Endometrial microvascular endothelial cells (primary cell): Measurements from ENCODE around the gene SLC2A5. TPM values are rescaled to one million over a fixed set of nuclear protein-coding genes. Genes with fewer than 3 reads are reported as not detected.

Experiments
- in situ Hi-C: cut with HindIII; loops from 2 replicates; pipeline ENCODE4 v1.10.0; 2017; ENCODE audit warnings: low sequenced_read_pairs, low pct_unique_long_range_greater_than_20kb; ENCODE audit errors: inconsistent ontology term
- total RNA-seq: library from RNA; depleted of rRNA; stranded (reverse); fragments of >200 nt; gene quantifications from one replicate; pipeline ENCODE4 v1.2.3, GENCODE V29; 2015; ENCODE audit errors: inconsistent ontology term

SLC2A5 gene, protein sequence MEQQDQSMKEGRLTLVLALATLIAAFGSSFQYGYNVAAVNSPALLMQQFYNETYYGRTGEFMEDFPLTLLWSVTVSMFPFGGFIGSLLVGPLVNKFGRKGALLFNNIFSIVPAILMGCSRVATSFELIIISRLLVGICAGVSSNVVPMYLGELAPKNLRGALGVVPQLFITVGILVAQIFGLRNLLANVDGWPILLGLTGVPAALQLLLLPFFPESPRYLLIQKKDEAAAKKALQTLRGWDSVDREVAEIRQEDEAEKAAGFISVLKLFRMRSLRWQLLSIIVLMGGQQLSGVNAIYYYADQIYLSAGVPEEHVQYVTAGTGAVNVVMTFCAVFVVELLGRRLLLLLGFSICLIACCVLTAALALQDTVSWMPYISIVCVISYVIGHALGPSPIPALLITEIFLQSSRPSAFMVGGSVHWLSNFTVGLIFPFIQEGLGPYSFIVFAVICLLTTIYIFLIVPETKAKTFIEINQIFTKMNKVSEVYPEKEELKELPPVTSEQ
- total RNA-seq: not detected

GRCh38 chr1:9069326-9070100, at the start of gene SLC2A5:
Gene SLC2A5, minus strand, starts transcription at chr1:9069635. Its CDS starts 99 bp downstream, at chr1:9069536.
- in situ Hi-C loops: no loop called here

- in situ Hi-C loops: no loop called here
These were observed 48.8 kb upstream of the SLC2A5 start for GRCh38 chr1:9118186-9118585.

DNA sequence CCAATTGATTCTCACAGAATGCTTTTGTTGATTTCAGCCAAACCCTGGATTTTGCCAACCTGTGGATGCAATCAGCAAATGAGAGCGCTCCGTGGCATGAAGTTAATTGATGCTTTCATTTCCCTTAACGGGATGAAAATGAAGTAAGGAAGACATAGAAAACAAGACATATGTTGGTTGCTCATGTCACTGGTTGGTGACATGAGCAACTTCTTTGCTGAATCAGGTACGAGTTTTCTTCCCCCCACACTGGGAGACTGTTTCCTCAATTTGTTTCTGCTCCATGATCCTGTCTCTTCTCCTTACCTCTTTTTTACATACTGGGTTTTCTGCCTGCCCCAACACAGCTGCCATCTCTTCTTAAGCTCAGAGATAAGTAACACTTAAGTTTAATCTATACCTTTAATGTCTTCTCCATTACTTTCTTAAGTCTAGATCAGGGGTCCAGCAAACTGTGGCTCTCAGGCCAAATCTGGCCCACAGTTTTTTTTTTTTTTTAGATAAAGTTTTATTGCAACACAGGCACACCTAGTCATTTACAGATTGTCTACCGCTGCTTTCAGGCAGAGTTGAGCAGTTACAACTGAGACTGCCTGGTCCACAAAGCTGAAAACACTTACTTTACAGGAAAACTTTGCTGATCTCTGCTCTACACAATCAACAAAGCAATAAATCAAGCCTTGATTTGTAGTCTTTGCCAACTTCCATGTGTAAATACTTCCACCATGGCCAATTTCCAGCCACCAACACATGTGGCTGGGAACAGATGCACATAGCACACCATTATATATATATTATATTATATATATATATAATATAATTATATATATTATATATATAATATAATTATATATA, 46.1 kb upstream of the SLC2A5 start:
- in situ Hi-C loops: no loop called here

GRCh38 chr1:9112961-9113880, 43.8 kb upstream of the SLC2A5 start:
- in situ Hi-C loops: no loop called here

DNA sequence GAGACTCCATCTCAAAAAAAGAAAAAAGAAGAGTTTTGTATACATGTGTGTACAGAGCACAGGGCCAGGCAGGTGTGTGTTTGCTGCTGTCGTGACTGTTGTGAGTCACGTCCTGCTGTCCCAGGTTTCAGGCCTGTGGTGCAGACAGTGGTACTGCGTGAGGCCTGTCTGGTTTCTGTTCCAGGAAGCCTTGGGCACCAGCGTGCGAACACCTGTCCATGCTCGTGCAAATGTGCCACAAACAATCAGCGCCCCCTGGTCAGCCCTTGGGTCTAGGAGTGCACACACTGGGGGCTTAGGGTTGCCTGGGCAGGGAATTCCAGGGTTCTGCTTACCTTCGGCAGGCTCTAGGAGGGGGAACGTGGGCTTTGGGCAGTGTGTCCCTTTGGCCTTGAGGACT, 42.5 kb upstream of the SLC2A5 start:
- in situ Hi-C loops: no loop called here

- in situ Hi-C loops: no loop called here
These were observed 41.9 kb upstream of the SLC2A5 start for GRCh38 chr1:9111357-9111691.

GRCh38 chr1:9110669-9111356, 41.4 kb upstream of the SLC2A5 start:
- in situ Hi-C loops: no loop called here

DNA sequence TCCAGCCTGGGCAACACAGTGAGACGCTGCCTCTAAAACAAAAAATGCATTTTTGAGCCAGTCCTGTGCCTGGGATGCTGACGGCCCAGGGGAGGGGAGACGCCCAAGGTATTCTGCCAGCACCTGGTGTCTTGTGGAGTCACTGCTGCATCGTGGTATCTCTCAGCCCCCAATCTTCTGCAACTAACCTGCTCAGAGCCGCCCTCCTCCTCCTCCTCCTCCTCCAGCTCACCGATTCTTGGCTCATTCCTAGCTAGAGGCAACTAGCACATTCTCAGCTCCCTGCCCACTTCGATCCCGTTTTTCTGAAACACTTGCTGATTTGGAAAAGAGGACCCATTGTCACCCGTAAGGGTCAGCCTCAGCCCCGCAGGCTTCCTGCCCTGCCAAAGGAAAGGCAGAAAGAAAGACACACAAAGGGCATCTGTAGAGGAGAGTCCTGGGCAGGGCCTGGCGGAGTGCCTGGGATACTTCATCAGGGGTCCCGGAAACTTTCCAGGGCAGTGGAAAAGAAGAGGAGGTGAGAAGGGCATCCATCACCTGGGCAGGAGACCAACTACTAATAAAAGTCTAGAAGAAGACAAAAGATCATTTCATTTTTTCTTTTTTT, 38.7 kb upstream of the SLC2A5 start:
- in situ Hi-C loops: no loop called here

GRCh38 chr1:9107136-9107535, 37.7 kb upstream of the SLC2A5 start:
- in situ Hi-C loops: no loop called here

GRCh38 chr1:9106286-9106685, 36.9 kb upstream of the SLC2A5 start:
- in situ Hi-C loops: no loop called here

DNA sequence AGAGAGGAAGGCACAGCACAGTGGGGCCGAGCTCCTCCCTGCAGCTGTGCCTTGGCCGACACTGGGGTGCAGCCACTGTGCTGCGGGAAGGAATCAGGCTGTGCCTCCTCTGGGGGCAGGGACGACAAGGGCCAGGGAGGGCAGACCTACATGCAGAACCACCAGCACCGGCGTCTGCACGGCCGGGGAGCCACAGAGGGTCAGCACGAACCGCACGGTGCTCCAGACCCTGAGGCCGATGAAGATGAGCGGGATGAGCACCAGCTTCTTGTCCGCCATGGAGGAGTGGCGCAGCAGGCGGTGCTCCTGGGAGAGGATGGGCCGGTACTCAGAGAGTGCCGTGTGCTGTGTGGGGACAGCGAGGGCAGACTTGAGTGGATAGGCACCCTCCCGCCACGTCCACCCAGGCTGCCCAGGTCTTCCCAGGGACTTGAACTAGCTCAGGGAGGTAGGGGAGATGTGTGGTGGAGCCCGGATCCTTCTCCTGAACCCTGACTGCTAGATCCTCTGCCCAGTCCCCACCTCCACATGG, 36.0 kb upstream of the SLC2A5 start:
- in situ Hi-C loops: no loop called here

DNA sequence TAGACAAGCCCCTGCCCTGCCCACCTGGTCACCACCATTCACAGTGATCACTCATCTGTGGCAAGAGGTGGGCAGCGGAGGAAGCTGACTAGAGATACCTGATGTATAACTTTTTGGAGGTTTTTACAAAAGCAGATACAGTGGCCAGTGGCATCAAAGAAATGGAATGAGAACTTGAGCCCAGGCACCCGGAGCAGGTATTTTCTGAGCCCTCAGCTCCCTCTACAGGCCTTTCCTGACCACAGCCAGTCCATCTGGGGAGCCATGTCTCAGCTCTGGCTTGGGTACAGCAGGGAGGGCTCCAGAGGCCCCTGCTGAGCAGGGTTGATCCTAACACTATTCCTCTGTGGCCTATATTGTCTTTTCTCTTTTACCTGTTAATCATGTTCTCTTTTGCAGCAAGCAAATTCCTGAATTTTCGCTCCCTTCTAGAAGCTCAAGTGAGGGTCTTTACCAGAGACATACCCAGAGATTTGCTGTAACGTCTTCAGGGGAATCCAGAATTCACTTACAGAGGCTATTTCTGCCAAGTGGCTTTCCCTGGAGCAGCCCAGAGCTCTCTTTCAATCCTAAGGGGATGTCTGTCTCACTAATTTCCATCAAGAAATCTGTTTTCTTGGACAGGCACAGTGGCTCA, 32.2 kb upstream of the SLC2A5 start:
- in situ Hi-C loops: no loop called here

GRCh38 chr1:9100471-9101043, 31.1 kb upstream of the SLC2A5 start:
- in situ Hi-C loops: no loop called here

GRCh38 chr1:9099555-9099954, 30.1 kb upstream of the SLC2A5 start:
- in situ Hi-C loops: no loop called here

DNA sequence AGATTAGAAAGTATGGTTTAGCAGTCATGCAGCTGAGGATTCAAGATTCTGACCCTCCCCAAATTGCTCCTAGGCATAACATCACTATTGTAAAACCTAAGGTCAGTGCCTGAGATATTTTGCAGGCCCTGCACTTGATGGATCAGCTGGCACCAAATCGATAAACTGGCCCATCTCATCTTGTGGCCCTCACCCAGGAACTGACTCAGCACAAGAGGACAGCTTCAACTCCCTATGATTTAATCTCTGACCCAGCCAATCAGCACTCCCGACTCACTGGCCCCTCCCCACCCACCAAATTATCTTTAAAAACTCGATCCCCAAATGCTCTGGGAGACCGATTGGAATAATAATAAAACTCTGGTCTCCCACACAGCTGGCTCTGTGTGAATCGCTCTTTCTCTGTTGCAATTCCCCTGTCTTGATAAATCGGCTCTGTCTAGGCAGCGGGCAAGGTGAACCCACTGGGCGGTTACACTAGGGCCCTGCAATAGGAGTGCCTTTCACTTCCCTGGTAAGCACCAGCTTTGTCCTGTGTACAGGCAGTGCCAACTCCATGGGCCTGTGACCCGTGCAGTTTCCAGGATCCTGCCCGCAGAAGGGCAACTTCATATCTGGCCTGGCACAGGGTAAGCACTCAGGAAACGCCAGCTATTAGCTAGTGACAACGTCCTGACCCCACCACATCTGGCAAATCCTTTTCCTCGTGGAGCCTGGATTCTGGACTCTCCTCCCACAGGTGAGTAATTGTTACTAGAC, 28.7 kb upstream of the SLC2A5 start:
- in situ Hi-C loops: no loop called here

DNA sequence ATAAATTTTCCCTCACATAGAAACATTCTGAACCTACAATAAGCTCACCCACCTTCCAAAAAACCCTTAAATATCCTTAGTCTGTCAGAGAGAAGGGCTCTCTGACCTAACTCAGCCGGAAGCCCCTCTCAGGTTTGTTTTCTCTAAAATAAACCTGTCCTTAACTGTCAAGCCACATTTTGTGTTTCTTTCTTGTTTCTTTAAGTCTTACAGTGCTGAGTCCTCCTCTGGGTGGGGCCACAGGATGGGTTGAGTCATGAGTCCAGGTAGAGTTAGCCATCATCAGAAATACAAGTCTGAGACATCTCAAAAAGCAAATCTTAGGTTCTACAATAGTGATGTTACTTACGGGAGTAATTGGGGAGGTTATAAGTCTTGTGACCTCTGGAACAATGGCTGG, 26.4 kb upstream of the SLC2A5 start:
- in situ Hi-C loops: no loop called here
